Subcutaneous adipose tissue (tissue), 4 donors: ENCODE measurements around the gene RAB18. TPM values are rescaled to one million over a fixed set of nuclear protein-coding genes. Genes with fewer than 3 reads are reported as not detected.

ENCODE experiments used
- total RNA-seq, 4 donors: library from RNA; depleted of rRNA; stranded (reverse); fragments of >200 nt; gene quantifications; one replicate each; pipeline ENCODE4 v1.1.0, GENCODE V29; 2016
- TF ChIP-seq, protein P1 (sequence below): fragments of 450-650 bp; IDR thresholded peaks from one replicate; pipeline ENCODE4 v1.5.1; 2016; ENCODE audit warnings: low read depth, mild to moderate bottlenecking, control low read depth, antibody characterized with exemption, moderate library complexity

The RAB18 gene
- total RNA-seq, 4 donors from 2014 or later = 43.0 to 69.0 (median 51.5) TPM

DNA sequence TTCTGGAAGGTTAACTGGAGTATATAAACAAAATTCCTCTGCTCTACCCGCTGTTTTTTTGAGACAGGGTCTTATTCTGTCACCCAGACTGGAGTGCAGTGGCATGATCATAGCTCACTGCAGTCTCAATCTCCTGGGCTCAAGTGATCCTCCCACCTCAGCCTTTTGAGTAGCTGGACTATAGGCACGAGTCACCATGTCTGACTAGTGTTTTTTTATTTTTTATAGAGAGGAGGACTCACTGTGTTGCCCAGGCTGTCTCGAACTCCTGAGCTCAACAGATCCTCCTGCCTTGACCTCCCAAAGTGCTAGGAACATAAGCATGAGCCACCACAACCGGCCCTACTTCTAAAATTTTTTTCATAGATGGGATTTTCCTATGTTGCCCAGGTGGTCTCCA, 2.2 kb downstream of the RAB18 start:
- TF ChIP-seq, protein P1, sequence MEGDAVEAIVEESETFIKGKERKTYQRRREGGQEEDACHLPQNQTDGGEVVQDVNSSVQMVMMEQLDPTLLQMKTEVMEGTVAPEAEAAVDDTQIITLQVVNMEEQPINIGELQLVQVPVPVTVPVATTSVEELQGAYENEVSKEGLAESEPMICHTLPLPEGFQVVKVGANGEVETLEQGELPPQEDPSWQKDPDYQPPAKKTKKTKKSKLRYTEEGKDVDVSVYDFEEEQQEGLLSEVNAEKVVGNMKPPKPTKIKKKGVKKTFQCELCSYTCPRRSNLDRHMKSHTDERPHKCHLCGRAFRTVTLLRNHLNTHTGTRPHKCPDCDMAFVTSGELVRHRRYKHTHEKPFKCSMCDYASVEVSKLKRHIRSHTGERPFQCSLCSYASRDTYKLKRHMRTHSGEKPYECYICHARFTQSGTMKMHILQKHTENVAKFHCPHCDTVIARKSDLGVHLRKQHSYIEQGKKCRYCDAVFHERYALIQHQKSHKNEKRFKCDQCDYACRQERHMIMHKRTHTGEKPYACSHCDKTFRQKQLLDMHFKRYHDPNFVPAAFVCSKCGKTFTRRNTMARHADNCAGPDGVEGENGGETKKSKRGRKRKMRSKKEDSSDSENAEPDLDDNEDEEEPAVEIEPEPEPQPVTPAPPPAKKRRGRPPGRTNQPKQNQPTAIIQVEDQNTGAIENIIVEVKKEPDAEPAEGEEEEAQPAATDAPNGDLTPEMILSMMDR = no peak

GRCh38 chr10:27512548-27512947, 8.4 kb downstream of the RAB18 start:
- TF ChIP-seq, protein P1 = no peak

- TF ChIP-seq, protein P1 = no peak
Measured at GRCh38 chr10:27513451-27514191, 9.5 kb downstream of the RAB18 start.

- TF ChIP-seq, protein P1 = no peak
Measured at GRCh38 chr10:27514243-27514642, 10.1 kb downstream of the RAB18 start.

DNA sequence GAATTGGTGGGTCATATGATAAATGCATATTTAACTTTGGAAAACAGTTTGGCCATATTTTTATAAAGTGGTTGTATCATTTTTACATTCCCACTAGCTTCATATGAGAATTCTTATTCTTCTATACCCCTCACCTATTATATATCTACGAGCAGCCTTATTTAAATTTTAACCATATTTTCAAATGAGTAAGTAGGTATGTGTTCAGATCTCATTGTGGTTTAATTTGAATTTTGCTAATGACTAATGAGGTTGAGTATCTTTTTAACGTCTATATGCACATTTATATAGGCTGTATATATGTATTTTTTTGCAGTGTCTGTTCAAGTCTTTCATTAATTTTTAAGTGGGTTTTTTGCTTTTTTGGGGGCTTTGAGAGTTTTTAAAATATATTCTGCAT, 14.2 kb downstream of the RAB18 start:
- TF ChIP-seq, protein P1 = no peak

DNA sequence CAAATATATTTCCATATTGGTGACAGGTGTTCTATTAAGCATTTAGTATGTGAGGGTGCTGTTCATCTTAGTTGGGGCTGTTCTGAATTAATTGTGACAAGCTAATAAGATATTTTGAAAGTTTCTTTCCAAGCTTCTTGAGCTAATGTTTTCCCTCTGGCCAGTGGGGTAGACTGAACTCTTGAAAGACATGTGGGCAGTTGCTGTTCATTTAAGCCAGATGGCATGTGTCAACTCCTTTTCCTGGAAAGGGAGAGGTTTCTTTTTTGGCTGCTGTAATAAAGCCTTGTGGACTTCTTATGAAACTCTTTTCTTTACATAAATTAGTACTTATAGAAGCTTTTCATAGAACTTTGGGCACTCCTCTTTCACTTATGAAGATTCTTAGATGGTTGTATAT, 21.7 kb downstream of the RAB18 start:
- TF ChIP-seq, protein P1 = no peak

DNA sequence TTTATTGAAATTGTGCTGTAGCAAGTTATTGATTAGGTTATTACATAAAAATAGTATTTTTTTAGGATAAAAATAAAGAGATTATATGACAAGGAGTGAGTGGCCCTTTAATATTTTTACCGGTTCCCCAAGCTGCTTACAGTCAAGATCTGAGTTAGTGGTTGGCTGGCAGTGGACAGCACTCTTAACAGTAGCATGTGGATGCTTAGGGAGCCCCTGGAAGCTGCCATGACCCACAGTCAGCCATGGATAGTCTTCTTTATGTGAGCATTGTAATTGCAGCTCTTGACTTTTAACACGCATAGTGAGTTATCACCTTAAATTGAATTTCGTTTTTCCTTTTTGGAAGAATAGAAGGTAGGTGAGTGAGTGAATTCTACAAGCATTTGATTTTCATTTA, 22.1 kb downstream of the RAB18 start:
- TF ChIP-seq, protein P1 = no peak
